Peyer's patch (tissue), 4 donors: ENCODE data around the gene USP47.

Source experiments
- POLR2A ChIP-seq, 2 donors: fragments of 450-650 bp; IDR thresholded peaks; one replicate each; pipeline ENCODE4 v1.5.1; 2017; ENCODE audit warnings: antibody characterized with exemption in 2 of 2, mild to moderate bottlenecking in 2 of 2, moderate library complexity in 2 of 2
- TF ChIP-seq, protein P1 (sequence below), 6 experiments: fragments of 450-650 bp in 4 of 6; fragments of 200-600 bp in 2 of 6; sonication (generic) in 1 of 6; IDR thresholded peaks; one replicate each; pipeline ENCODE4 v1.5.1; 2017 to 2019; ENCODE audit warnings: antibody characterized with exemption in 6 of 6, mild to moderate bottlenecking in 3 of 6, moderate library complexity in 1 of 6

DNA sequence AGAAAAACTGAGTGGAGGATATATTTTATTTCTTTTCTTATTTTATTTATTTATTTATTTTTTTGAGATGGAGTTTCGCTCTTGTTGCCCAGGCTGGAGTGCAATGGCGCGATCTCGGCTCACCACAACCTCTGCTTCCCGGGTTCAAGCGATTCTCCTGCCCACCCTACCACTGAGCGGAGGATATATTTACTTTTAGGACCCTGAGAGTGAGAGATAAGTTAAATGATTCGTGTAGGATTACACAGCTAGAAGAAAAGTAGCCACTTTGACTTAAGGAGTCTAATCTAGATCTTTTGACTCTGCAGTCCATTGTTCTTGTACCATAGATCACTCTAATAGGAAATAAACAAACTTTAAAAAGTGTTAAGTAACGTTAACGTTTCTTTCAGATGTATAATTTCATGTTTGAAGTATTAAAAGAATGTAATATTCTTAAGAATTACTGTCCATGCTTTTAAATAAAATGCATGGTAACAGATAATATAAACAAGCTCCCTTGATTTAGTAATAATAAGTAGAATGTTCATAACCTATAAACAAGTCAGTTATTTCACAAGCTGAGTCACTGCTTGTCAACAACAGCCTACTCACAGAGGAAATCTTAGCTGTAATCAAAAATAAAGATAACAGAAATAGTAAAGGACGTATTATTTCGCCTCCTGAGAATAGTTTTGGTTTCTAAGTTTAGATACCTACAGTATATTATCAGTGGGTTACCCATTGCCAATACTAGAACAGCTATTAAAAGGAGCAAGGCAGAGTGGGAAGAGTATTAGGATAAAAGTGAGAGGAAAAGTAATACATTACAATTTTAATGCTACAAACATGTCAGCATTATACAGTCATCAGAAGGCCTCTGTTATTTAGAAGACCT, 18.6 kb downstream of the USP47 start:
- TF ChIP-seq, protein P1, sequence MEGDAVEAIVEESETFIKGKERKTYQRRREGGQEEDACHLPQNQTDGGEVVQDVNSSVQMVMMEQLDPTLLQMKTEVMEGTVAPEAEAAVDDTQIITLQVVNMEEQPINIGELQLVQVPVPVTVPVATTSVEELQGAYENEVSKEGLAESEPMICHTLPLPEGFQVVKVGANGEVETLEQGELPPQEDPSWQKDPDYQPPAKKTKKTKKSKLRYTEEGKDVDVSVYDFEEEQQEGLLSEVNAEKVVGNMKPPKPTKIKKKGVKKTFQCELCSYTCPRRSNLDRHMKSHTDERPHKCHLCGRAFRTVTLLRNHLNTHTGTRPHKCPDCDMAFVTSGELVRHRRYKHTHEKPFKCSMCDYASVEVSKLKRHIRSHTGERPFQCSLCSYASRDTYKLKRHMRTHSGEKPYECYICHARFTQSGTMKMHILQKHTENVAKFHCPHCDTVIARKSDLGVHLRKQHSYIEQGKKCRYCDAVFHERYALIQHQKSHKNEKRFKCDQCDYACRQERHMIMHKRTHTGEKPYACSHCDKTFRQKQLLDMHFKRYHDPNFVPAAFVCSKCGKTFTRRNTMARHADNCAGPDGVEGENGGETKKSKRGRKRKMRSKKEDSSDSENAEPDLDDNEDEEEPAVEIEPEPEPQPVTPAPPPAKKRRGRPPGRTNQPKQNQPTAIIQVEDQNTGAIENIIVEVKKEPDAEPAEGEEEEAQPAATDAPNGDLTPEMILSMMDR (IDR thresholded peaks at IDR 0.05): no peak
- no peak for TF ChIP-seq POLR2A (IDR thresholded peaks at IDR 0.05)
